Measurements from ENCODE around the gene HSFY1. TPM values are rescaled to one million over a fixed set of nuclear protein-coding genes. Genes with fewer than 3 reads are reported as not detected.

HSFY1 gene, protein sequence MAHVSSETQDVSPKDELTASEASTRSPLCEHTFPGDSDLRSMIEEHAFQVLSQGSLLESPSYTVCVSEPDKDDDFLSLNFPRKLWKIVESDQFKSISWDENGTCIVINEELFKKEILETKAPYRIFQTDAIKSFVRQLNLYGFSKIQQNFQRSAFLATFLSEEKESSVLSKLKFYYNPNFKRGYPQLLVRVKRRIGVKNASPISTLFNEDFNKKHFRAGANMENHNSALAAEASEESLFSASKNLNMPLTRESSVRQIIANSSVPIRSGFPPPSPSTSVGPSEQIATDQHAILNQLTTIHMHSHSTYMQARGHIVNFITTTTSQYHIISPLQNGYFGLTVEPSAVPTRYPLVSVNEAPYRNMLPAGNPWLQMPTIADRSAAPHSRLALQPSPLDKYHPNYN
- not detected in 2 replicates for total RNA-seq

DNA sequence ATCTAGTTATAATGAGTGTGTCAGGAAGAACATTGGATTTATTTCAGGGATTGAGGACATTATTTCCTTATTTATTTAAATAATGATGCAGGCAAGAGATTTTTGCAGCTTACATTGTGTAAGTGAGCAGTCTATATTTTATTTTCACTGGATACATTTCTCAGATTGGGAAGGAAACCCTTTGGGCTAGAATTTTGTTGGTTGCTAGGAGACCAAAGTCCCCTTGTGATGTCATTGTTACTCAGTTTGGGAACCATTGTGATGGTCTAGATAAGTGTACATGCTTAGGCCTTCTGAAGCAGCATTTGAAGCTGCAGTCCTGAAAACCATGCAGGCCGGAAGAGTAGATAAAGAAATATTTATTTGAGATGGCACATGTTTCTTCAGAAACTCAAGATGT is at the start of gene HSFY1:
HSFY1 (plus strand) TSS at position 301 of the 400 bp plus-strand sequence; CDS start at position 369, 68 bp downstream.

Other genes with a start within 250 kb of the HSFY1 start
- not detected in 2 replicates for gene HSFY2, start 227.0 kb downstream of the HSFY1 start, total RNA-seq